Neural progenitor cell (in vitro differentiated cells): Measurements from ENCODE around the gene DTNA.

Source experiments
- CTCF ChIP-seq: fragments of 200-600 bp; sonication (generic); IDR thresholded peaks from 2 replicates; pipeline ENCODE4 v1.5.1; 2017; ENCODE audit warnings: antibody characterized with exemption, mild to moderate bottlenecking
- EZH2phosphoT487 ChIP-seq: fragments of 200-600 bp; sonication (generic); IDR thresholded peaks from 2 replicates; pipeline ENCODE4 v1.6.1; 2017; ENCODE audit warnings: antibody characterized with exemption

- TF ChIP-seq CTCF (no peak), EZH2phosphoT487 (no peak)
These were observed 18.5 kb upstream of the DTNA start for GRCh38 chr18:34691614-34692013.
